Prostate gland (tissue), 2 donors: ENCODE measurements around the gene ZNF277.

Source experiments
- POLR2A ChIP-seq: fragments of 450-650 bp; IDR thresholded peaks from one replicate; pipeline ENCODE4 v1.6.1; 2016; ENCODE audit warnings: antibody characterized with exemption, mild to moderate bottlenecking
- POLR2AphosphoS5 ChIP-seq: sonication (generic); formaldehyde crosslinking; IDR thresholded peaks from one replicate; pipeline ENCODE4 v1.6.1; 2017; ENCODE audit warnings: antibody characterized with exemption
- TF ChIP-seq, protein P1 (sequence below), 4 experiments: fragments of 200-600 bp in 2 of 4; fragments of 450-650 bp in 2 of 4; sonication (generic) in 2 of 4; IDR thresholded peaks; 1 replicate in 3 of 4; 2 replicates in 1 of 4; pipeline ENCODE4 v1.5.1; 2016 to 2019; ENCODE audit warnings: antibody characterized with exemption in 4 of 4, mild to moderate bottlenecking in 2 of 4, moderate library complexity in 2 of 4

DNA sequence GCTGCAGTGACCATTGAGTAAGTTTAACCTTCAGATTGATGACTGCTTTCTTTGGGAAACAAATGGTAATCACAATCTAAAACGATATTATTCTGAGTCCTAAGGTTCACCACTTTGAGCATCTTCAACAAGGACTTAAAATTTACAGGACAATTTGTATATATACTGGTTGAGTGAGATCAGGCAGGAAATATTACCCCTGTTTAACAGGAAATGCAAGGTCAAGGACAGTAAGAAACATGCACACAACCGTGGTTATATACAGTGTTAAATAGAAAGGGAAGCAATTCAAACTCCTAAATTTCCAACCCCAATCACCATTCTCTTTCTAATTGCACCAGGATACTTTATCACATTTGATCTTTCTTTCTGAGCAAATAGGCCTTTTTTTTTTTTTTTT lies 96.1 kb downstream of the ZNF277 start:
- no peak for TF ChIP-seq POLR2A
- TF ChIP-seq POLR2AphosphoS5: no peak
- TF ChIP-seq, protein P1, sequence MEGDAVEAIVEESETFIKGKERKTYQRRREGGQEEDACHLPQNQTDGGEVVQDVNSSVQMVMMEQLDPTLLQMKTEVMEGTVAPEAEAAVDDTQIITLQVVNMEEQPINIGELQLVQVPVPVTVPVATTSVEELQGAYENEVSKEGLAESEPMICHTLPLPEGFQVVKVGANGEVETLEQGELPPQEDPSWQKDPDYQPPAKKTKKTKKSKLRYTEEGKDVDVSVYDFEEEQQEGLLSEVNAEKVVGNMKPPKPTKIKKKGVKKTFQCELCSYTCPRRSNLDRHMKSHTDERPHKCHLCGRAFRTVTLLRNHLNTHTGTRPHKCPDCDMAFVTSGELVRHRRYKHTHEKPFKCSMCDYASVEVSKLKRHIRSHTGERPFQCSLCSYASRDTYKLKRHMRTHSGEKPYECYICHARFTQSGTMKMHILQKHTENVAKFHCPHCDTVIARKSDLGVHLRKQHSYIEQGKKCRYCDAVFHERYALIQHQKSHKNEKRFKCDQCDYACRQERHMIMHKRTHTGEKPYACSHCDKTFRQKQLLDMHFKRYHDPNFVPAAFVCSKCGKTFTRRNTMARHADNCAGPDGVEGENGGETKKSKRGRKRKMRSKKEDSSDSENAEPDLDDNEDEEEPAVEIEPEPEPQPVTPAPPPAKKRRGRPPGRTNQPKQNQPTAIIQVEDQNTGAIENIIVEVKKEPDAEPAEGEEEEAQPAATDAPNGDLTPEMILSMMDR (IDR thresholded peaks at IDR 0.05): no peak
